ENCODE measurements around the gene COL28A1.

The COL28A1 gene

GRCh38 chr7:7481802-7482201, 53.9 kb downstream of the COL28A1 start:
- no peak for TF ChIP-seq CTCF (IDR thresholded peaks at IDR 0.05)

GRCh38 chr7:7479275-7479805, 56.3 kb downstream of the COL28A1 start:
- no peak for TF ChIP-seq CTCF (IDR thresholded peaks at IDR 0.05)

GRCh38 chr7:7478569-7478968, 57.1 kb downstream of the COL28A1 start:
- TF ChIP-seq CTCF (IDR thresholded peaks at IDR 0.05) = no peak

GRCh38 chr7:7476381-7476780, 59.3 kb downstream of the COL28A1 start:
- TF ChIP-seq CTCF (IDR thresholded peaks at IDR 0.05) = no peak

- no peak for TF ChIP-seq CTCF (IDR thresholded peaks at IDR 0.05)
These were observed 60.1 kb downstream of the COL28A1 start for GRCh38 chr7:7475601-7476000.

GRCh38 chr7:7474436-7474835, 61.2 kb downstream of the COL28A1 start:
- no peak for TF ChIP-seq CTCF (IDR thresholded peaks at IDR 0.05)

- no peak for TF ChIP-seq CTCF (IDR thresholded peaks at IDR 0.05)
These were observed 81.7 kb downstream of the COL28A1 start for GRCh38 chr7:7454000-7454399.

GRCh38 chr7:7452652-7453051, 83.0 kb downstream of the COL28A1 start:
- TF ChIP-seq CTCF (IDR thresholded peaks at IDR 0.05) = no peak
